8988T (cell line): Measurements from ENCODE around the gene IL24.
A peak's percentile ranks its signal among the peaks of the same experiment; 100 is the strongest.

Source experiments
- DNase-seq: peaks from one replicate; pipeline ENCODE4 v3.0.0; 2011

IL24 gene

DNA sequence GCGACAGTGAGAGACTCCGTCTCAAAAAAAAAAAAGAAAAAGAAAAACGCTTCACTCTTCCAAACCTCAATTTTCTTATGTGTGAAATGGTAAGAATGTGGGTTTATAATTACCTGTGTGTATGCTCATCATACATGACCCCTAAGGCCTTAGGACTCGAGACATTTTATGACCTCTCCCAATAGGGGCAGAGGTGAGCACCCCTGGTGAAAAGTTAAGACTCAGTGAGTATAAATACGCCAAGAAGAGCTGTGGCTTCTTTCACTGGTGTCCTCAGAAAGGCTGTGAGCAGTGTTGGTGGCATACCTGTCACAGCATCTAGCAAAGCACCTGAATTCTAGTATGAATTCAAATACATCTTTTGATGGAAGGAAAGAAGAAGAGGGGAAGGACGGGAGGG, 32.3 kb downstream of the IL24 start:
- DNase-seq, result no peak

GRCh38 chr1:206930210-206930798, 33.1 kb downstream of the IL24 start:
- DNase-seq, result no peak

- peak; percentile 31 for DNase-seq
Observed at GRCh38 chr1:206931709-206932108, 34.5 kb downstream of the IL24 start.

- DNase-seq, result no peak
Observed at GRCh38 chr1:206932177-206932576, 34.9 kb downstream of the IL24 start.

- peak; percentile 56 for DNase-seq
Observed at GRCh38 chr1:206933333-206933945, 36.2 kb downstream of the IL24 start.

DNA sequence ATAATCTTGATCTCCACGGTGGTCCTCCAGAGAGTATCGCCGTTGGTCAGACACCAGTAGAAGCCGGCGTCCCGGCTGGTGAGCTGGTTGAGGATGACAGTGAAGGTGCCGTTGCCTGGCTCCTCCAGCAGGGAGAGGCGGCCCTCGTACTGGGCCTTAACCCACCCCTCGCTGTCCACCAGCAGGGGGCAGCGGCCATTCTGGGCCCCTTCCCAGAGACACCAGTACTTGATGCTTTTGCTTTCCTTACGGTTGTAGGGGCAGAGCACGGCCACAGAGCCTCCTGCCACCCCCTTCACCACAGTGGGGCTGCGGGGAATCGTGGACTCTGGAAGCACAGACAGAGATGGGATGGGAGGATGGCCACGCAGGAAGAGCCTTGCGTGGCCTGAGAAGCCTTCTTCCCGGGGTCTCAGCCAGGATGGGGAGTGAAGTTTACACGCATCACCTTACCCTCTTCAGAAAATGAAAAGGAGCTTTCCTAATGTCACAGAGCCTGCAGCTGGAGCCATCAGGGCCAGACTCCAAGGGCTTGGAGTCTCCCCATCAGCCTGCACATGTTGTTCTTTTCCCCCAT, 38.3 kb downstream of the IL24 start:
- DNase-seq, result peak; percentile 52

GRCh38 chr1:206937425-206937824, 40.2 kb downstream of the IL24 start:
- DNase-seq, result no peak

GRCh38 chr1:206939131-206939530, 41.9 kb downstream of the IL24 start:
- DNase-seq, result no peak

DNA sequence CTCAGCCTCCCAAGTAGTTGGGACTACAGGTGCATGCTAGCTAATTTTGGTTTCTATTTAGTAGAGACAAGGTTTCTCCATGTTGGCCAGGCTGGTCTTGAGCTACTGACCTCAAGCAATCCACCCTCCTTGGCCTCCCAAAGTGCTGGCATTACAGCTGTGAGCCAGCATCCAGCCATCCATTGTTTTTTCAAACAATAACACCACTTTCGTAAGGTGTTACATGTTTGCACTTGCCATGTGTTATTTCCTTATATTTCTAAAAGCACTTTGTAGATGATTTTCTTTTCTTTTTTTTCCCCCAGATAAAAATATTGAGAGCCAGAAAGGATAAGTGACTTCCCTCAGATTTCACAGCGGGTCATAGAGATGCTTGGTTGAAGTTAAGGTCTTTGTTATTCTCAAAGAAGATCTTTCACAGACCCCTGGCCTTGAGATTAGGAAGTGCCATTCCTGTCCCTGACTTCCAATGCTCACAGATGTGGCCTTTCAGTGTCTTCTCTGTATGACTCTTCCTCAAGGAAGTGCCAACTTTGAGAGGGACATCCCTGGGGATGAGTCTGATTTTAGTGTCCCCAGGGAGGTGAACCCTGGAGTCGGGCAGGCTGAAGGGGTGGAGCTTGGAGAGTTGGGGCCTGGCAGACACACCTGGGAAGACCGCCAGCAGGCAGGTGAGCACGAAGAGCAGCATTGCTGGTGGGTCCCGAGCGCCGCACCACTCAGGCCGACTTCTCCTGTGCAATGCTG, 42.8 kb downstream of the IL24 start:
- DNase-seq, result no peak

- DNase-seq, result no peak
Observed at GRCh38 chr1:206940588-206940936, 43.3 kb downstream of the IL24 start.

DNA sequence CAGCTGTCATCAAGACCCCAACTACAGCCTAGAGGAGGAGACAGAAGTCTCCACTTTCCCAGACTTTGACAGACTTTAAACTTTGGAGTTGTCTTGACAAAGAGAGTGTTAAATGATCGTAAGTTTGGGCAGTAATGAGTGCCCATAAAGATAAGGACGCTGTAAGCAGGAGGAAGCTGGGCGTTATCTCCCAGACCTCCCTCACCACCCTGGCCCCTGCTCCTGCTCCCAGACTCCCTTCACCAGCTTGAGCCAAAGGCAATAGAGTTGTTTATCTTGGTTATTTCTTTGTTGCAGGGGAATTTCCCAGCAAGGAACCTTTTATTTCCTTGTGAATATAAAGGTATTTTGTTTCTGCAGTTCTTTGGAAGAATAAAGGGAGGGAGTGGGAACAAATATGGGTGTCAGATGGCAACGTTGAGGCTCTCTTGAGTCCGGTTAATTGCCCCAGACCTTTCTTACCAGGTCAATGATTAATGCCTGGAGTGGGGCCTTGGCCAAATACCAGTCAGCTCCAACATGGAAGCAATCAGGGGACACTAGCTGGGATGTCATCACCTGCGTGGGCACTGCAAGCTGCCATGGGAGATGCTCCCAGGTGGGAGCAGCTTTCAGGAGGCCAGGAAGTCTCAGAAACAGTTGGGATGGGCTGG, 44.6 kb downstream of the IL24 start:
- DNase-seq, result no peak

GRCh38 chr1:206944703-206945102, 47.5 kb downstream of the IL24 start:
- no peak for DNase-seq

- no peak for DNase-seq
Observed at GRCh38 chr1:206945779-206946178, 48.5 kb downstream of the IL24 start.

GRCh38 chr1:206946261-206946660, 49.0 kb downstream of the IL24 start, which contains the start of gene PIGR:
TSS of gene PIGR (minus strand) at chr1:206946466. CDS start at chr1:206940531, 5,935 bp downstream.
- DNase-seq, result no peak

DNA sequence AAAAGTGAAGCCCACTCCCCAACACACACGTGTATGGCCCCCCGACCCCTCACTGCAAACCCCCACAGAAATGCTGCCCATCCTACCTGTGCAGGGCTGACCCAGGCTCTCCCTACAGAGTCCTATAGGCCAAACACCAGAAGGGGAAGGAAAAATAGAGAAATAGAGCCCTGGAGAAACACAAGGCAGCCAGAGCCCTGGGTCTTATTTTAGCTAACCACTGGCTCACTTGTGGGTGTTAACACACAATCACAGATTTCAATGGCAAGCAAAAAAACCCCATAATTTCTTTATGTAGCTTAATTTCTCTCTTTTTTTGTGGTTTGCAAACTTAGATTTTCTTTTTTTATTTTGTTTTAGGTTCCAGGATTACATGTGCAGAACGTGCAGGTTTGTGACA, 50.0 kb downstream of the IL24 start:
- DNase-seq, result no peak

DNA sequence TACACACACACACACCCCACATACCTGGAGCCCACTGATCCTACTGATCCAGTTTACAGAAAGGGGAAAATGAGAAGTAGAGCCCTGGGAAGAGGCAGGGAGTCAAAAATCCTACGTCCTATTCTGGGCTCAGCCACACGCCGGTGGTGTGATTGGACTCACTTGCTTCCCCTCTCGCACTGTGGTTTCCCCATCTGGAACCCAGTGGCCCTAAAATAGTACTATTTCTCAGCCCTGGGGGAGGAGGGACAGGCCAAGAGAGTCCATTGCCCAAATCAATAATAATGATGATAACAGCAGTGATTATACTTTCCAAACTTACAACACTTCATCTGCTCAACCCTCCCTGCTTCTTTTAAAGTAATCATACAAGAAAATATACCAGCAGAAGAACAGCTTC, 52.0 kb downstream of the IL24 start:
- no peak for DNase-seq

DNA sequence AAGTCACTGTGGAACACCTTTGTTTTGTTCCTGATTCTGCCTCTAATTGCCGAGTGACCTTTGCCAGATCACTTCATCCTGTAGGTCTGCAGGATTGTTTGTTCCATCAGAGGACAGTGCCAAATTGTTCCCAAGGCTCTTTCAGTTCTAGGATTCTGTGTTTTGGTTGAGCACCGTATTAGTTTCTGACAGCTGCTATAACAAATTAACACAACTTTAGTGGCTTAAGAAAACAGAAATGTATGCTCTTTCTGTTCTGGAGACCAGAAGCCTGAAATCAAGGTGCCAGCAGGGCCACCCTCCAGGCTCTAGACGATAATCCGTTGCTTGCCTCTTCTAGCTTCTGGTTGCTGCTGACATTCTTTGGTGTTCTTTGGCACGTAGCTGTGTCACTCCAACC, 52.4 kb downstream of the IL24 start:
- DNase-seq, result no peak

- DNase-seq, result no peak
Observed at GRCh38 chr1:206951318-206952100, 54.3 kb downstream of the IL24 start.

- no peak for DNase-seq
Observed at GRCh38 chr1:206952171-206952570, 54.9 kb downstream of the IL24 start.

- no peak for DNase-seq
Observed at GRCh38 chr1:206953126-206953525, 55.9 kb downstream of the IL24 start.

- DNase-seq, result no peak
Observed at GRCh38 chr1:206953626-206954025, 56.4 kb downstream of the IL24 start.
